ENCODE results near the gene NUFIP2.
A peak's percentile ranks its signal among the peaks of the same experiment; 100 is the strongest.
"Not testable (repeated sequence)": the region's sequence is repeated elsewhere in the genome, so short reads cannot be mapped to it uniquely, and the experiment has no call there.

NUFIP2 gene

GRCh38 chr17:29293890-29294579 lies at the start of gene NUFIP2:
Gene NUFIP2, minus strand, starts transcription at chr17:29294148. Its CDS starts 89 bp downstream, at chr17:29294059.
- DNase-seq (ENCODE audit: low read depth) = peak; percentile 98

- DNase-seq (ENCODE audit: low read depth) = no peak
Observed at GRCh38 chr17:29342158-29342765, 48.3 kb upstream of the NUFIP2 start.

GRCh38 chr17:29341726-29342125 lies 47.8 kb upstream of the NUFIP2 start:
- peak; percentile 20 for DNase-seq (ENCODE audit: low read depth)

GRCh38 chr17:29339016-29339415 lies 45.1 kb upstream of the NUFIP2 start:
- not testable (repeated sequence) for DNase-seq (ENCODE audit: low read depth)

- no peak for DNase-seq (ENCODE audit: low read depth)
Observed at GRCh38 chr17:29331708-29332085, 37.7 kb upstream of the NUFIP2 start.

GRCh38 chr17:29331075-29331707 lies 37.2 kb upstream of the NUFIP2 start:
- DNase-seq (ENCODE audit: low read depth) = no peak

GRCh38 chr17:29327412-29327811 lies 33.5 kb upstream of the NUFIP2 start:
- no peak for DNase-seq (ENCODE audit: low read depth)

GRCh38 chr17:29326023-29326813 lies 32.3 kb upstream of the NUFIP2 start:
- no peak for DNase-seq (ENCODE audit: low read depth)

- DNase-seq (ENCODE audit: low read depth) = no peak
Observed at GRCh38 chr17:29322363-29322762, 28.4 kb upstream of the NUFIP2 start.

- DNase-seq (ENCODE audit: low read depth) = no peak
Observed at GRCh38 chr17:29303386-29303785, 9.4 kb upstream of the NUFIP2 start.

- DNase-seq (ENCODE audit: low read depth) = no peak
Observed at GRCh38 chr17:29299031-29299430, 5.1 kb upstream of the NUFIP2 start.

- DNase-seq (ENCODE audit: low read depth) = no peak
Observed at GRCh38 chr17:29295420-29295819, 1.5 kb upstream of the NUFIP2 start.

GRCh38 chr17:29294580-29294900 lies 592 bp upstream of the NUFIP2 start:
- DNase-seq (ENCODE audit: low read depth) = no peak

GRCh38 chr17:29292992-29293889 lies 707 bp downstream of the NUFIP2 start:
- no peak for DNase-seq (ENCODE audit: low read depth)

GRCh38 chr17:29292071-29292991 lies 1.6 kb downstream of the NUFIP2 start:
- peak; percentile 42 for DNase-seq (ENCODE audit: low read depth)

- peak; percentile 56 for DNase-seq (ENCODE audit: low read depth)
Observed at GRCh38 chr17:29291163-29291752, 2.7 kb downstream of the NUFIP2 start.

GRCh38 chr17:29289852-29290251 lies 4.1 kb downstream of the NUFIP2 start:
- no peak for DNase-seq (ENCODE audit: low read depth)

GRCh38 chr17:29283961-29284360 lies 10.0 kb downstream of the NUFIP2 start:
- no peak for DNase-seq (ENCODE audit: low read depth)

- no peak for DNase-seq (ENCODE audit: low read depth)
Observed at GRCh38 chr17:29283496-29283895, 10.5 kb downstream of the NUFIP2 start.

- DNase-seq (ENCODE audit: low read depth) = no peak
Observed at GRCh38 chr17:29279397-29280070, 14.4 kb downstream of the NUFIP2 start.
